ENCODE measurements around the gene APOBEC3A.

APOBEC3A gene

GRCh38 chr22:38955250-38955905, 2.0 kb upstream of the APOBEC3A start:
- Histone ChIP-seq H3K4me1 (ENCODE audit: insufficient read depth, low read length, severe bottlenecking) (no peaks in the 10 kb centered on the region), H3K9me2 (ENCODE audit: low read depth, low read length) (no peaks in the 10 kb centered on the region), H3K36me3 (ENCODE audit: insufficient read depth, low read length) (no peaks in the 10 kb centered on the region), H3K79me2 (ENCODE audit: insufficient read depth, low read length) (no peaks in the 10 kb centered on the region), H3K9ac (ENCODE audit: low read length) (no peak overlapping the region), H3K9me3 (ENCODE audit: low read length) (no peaks in the 10 kb centered on the region), H3F3A (ENCODE audit: insufficient read depth, low read length) (no peaks in the 10 kb centered on the region), H3K4me2 (ENCODE audit: low read length) (no peak overlapping the region), H3K27ac (ENCODE audit: low read depth, low read length, poor library complexity, severe bottlenecking) (no peak overlapping the region), H3K27me3 (ENCODE audit: insufficient read depth, low read length) (0 out of 2 replicates have a peak, but pooled peaks cover 3% of the 10 kb centered on the region), H3K4me3 (ENCODE audit: low read depth, low read length, poor library complexity, severe bottlenecking) (no peak overlapping the region), H2AFZ (ENCODE audit: low read length) (no peak overlapping the region), H4K20me1 (ENCODE audit: insufficient read depth, low read length) (no peaks in the 10 kb centered on the region)
- TF ChIP-seq CTCF (IDR thresholded peaks at IDR 0.05; ENCODE audit: low read length) (no peak), EZH2 (IDR thresholded peaks at IDR 0.05; ENCODE audit: borderline replicate concordance, low read length) (no peak)

- no peak overlapping the region for H3K4me3 ChIP-seq (ENCODE audit: low read depth, low read length, poor library complexity, severe bottlenecking)
- no peaks in the 10 kb centered on the region for H3K36me3 ChIP-seq (ENCODE audit: insufficient read depth, low read length)
- H3K79me2 ChIP-seq (ENCODE audit: insufficient read depth, low read length) = no peaks in the 10 kb centered on the region
- no peaks in the 10 kb centered on the region for H3K9me2 ChIP-seq (ENCODE audit: low read depth, low read length)
- H4K20me1 ChIP-seq (ENCODE audit: insufficient read depth, low read length) = no peaks in the 10 kb centered on the region
- H3K4me2 ChIP-seq (ENCODE audit: low read length) = no peak overlapping the region
- H3K9me3 ChIP-seq (ENCODE audit: low read length) = no peaks in the 10 kb centered on the region
- H3K9ac ChIP-seq (ENCODE audit: low read length) = no peak overlapping the region
- H2AFZ ChIP-seq (ENCODE audit: low read length) = no peak overlapping the region
- H3K4me1 ChIP-seq (ENCODE audit: insufficient read depth, low read length, severe bottlenecking) = no peaks in the 10 kb centered on the region
- H3K27ac ChIP-seq (ENCODE audit: low read depth, low read length, poor library complexity, severe bottlenecking) = no peak overlapping the region
- H3K27me3 ChIP-seq (ENCODE audit: insufficient read depth, low read length) = 0 out of 2 replicates have a peak, but pooled peaks cover 3% of the 10 kb centered on the region
- H3F3A ChIP-seq (ENCODE audit: insufficient read depth, low read length) = no peaks in the 10 kb centered on the region
- TF ChIP-seq EZH2 (IDR thresholded peaks at IDR 0.05; ENCODE audit: borderline replicate concordance, low read length) = no peak
- no peak for TF ChIP-seq CTCF (IDR thresholded peaks at IDR 0.05; ENCODE audit: low read length)
Measured at GRCh38 chr22:38955926-38956325, 1.5 kb upstream of the APOBEC3A start.

GRCh38 chr22:38956551-38956950, 858 bp upstream of the APOBEC3A start:
- no peak overlapping the region for H3K4me2 ChIP-seq (ENCODE audit: low read length)
- H3K27ac ChIP-seq (ENCODE audit: low read depth, low read length, poor library complexity, severe bottlenecking) = no peak overlapping the region

More at GRCh38 chr22:38956551-38956950, 858 bp upstream of the APOBEC3A start:
- Histone ChIP-seq H3K4me3 (ENCODE audit: low read depth, low read length, poor library complexity, severe bottlenecking) (no peak overlapping the region), H3K4me1 (ENCODE audit: insufficient read depth, low read length, severe bottlenecking) (no peaks in the 10 kb centered on the region), H3K79me2 (ENCODE audit: insufficient read depth, low read length) (no peaks in the 10 kb centered on the region), H3K27me3 (ENCODE audit: insufficient read depth, low read length) (0 out of 2 replicates have a peak, but pooled peaks cover 3% of the 10 kb centered on the region), H2AFZ (ENCODE audit: low read length) (no peak overlapping the region), H4K20me1 (ENCODE audit: insufficient read depth, low read length) (no peaks in the 10 kb centered on the region), H3K36me3 (ENCODE audit: insufficient read depth, low read length) (no peaks in the 10 kb centered on the region), H3F3A (ENCODE audit: insufficient read depth, low read length) (no peaks in the 10 kb centered on the region), H3K9ac (ENCODE audit: low read length) (no peak overlapping the region), H3K9me3 (ENCODE audit: low read length) (no peaks in the 10 kb centered on the region), H3K9me2 (ENCODE audit: low read depth, low read length) (no peaks in the 10 kb centered on the region)
- no peak for TF ChIP-seq EZH2 (IDR thresholded peaks at IDR 0.05; ENCODE audit: borderline replicate concordance, low read length)
- no peak for TF ChIP-seq CTCF (IDR thresholded peaks at IDR 0.05; ENCODE audit: low read length)

Measured in OCI-LY1 (cell line).